Lower leg skin (tissue), 4 donors: ENCODE measurements around the gene PPP2R5C. TPM values are rescaled to one million over a fixed set of nuclear protein-coding genes. Genes with fewer than 3 reads are reported as not detected.

Experiments
- DNase-seq, 2 donors: peaks; one replicate each; pipeline ENCODE4 v3.0.0-alpha.2; 2019; ENCODE audit warnings: low spot score in 2 of 2
- H3K4me3 ChIP-seq: fragments of 200-600 bp; sonication (generic); 2 replicates; pipeline ENCODE4 v1.5.1; 2017; ENCODE audit warnings: mild to moderate bottlenecking, low read depth; ENCODE audit not compliant: poor library complexity, severe bottlenecking
- CTCF ChIP-seq, 3 donors: fragments of 450-650 bp; IDR thresholded peaks; one replicate each; pipeline ENCODE4 v1.5.1; 2016; ENCODE audit warnings: antibody characterized with exemption in 3 of 3, mild to moderate bottlenecking in 3 of 3, moderate library complexity in 2 of 3
- POLR2A ChIP-seq, 2 donors: fragments of 450-650 bp; IDR thresholded peaks; one replicate each; pipeline ENCODE4 v1.6.1; 2016 to 2017; ENCODE audit warnings: antibody characterized with exemption in 2 of 2, mild to moderate bottlenecking in 1 of 2, moderate library complexity in 1 of 2
- WGBS, 2 donors: methylation state at CpG; one replicate each; pipeline ENCODE4 v1.1.5; 2018; 5-methylcytosine and 5-hydroxymethylcytosine counted together
- intact Hi-C: fragments of 100-400 bp; cut with DNase I; formaldehyde crosslinking; loops from one replicate; pipeline ENCODE4 v1.15.0; 2023; ENCODE audit warnings: low total_unique reads
- total RNA-seq, 4 donors: library from RNA; depleted of rRNA; stranded (reverse); fragments of >200 nt; gene quantifications; one replicate each; pipeline ENCODE4 v1.1.0, GENCODE V29; 2016

The PPP2R5C gene
- total RNA-seq, 4 donors from 2014 or later: 74.6 to 89.9 (median 80.3) TPM

- no peak for TF ChIP-seq POLR2A (IDR thresholded peaks at IDR 0.05)
- no peak for TF ChIP-seq CTCF (IDR thresholded peaks at IDR 0.05)
- intact Hi-C loops: no loop called here
- no peak for DNase-seq
- no peak overlapping the region for H3K4me3 ChIP-seq
- WGBS, 2 donors: 53 to 57% methylated on average over 10 of the region's 10 CpGs
Observed at GRCh38 chr14:101849125-101849524, 87.6 kb downstream of the PPP2R5C start.

GRCh38 chr14:101849640-101850039 is 88.1 kb downstream of the PPP2R5C start:
- TF ChIP-seq POLR2A (IDR thresholded peaks at IDR 0.05) (no peak), CTCF (IDR thresholded peaks at IDR 0.05) (no peak)
- intact Hi-C loops: no loop called here
- H3K4me3 ChIP-seq: no peak overlapping the region
- DNase-seq: no peak
- 70% methylated on average over 3 of the region's 3 CpGs for WGBS, 2 donors

- intact Hi-C loops: no loop called here
- TF ChIP-seq POLR2A (IDR thresholded peaks at IDR 0.05) (no peak), CTCF (IDR thresholded peaks at IDR 0.05) (no peak)
- DNase-seq: no peak
- 87 to 88% methylated on average over 3 of the region's 3 CpGs for WGBS, 2 donors
- H3K4me3 ChIP-seq: no peak overlapping the region
Observed at GRCh38 chr14:101851183-101851582, 89.7 kb downstream of the PPP2R5C start.

- DNase-seq: no peak
- no peak overlapping the region for H3K4me3 ChIP-seq
- TF ChIP-seq POLR2A (IDR thresholded peaks at IDR 0.05): no peak
- TF ChIP-seq CTCF (IDR thresholded peaks at IDR 0.05): no peak
- 80 to 89% methylated on average over 7 of the region's 7 CpGs for WGBS, 2 donors
- intact Hi-C loops: no loop called here
Observed at GRCh38 chr14:101851736-101852405, 90.4 kb downstream of the PPP2R5C start.

DNA sequence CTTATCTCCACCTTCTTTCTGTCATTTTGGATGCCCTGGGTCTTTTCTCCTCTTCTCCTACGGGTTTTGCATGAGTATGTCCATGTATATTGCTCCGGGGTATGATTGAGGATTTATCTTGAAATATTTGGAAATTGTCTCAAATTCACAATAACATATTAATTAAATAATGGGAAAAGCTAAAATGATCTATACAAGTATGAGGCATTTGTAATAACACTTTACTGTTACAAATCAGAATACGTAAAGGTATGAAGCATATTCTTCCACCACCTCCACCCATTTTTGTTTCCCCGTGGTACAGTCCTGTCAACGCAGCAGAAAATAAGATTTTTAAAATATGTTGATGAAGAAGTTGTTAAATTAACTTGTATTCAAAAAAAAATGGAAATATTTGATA is 91.3 kb downstream of the PPP2R5C start:
- intact Hi-C loops: no loop called here
- TF ChIP-seq CTCF (IDR thresholded peaks at IDR 0.05): no peak
- TF ChIP-seq POLR2A (IDR thresholded peaks at IDR 0.05): no peak
- WGBS, 2 donors: 94% methylated on average over 5 of the region's 5 CpGs
- no peak for DNase-seq
- H3K4me3 ChIP-seq: no peak overlapping the region

- intact Hi-C loops: no loop called here
- TF ChIP-seq POLR2A (IDR thresholded peaks at IDR 0.05) (no peak), CTCF (IDR thresholded peaks at IDR 0.05) (no peak)
- 65% methylated on average over 15 of the region's 15 CpGs for WGBS, 2 donors
- no peak overlapping the region for H3K4me3 ChIP-seq
- DNase-seq: no peak
Observed at GRCh38 chr14:101853455-101854018, 92.0 kb downstream of the PPP2R5C start.
